CD4-positive, alpha-beta T cell (primary cell): ENCODE measurements around the gene DNAJC11. TPM values are rescaled to one million over a fixed set of nuclear protein-coding genes. Genes with fewer than 3 reads are reported as not detected.

Source experiments
- ATAC-seq: fragments of 200-7000 bp; cut with Tn5 transposase; one replicate; pipeline ENCODE4 v1.10.0; 2022; ENCODE audit warnings: mild to moderate bottlenecking; ENCODE audit not compliant: poor library complexity
- CTCF ChIA-PET: fragments of 350-600 bp; sonication (Branson Sonifier 250); formaldehyde crosslinking; loops from one replicate; lab custom pipeline; 2021; ENCODE audit warnings: antibody characterized with exemption, inconsistent platforms; lab: Charles Lee
- POLR2A ChIA-PET: fragments of 350-600 bp; sonication (Branson Sonifier 250); formaldehyde crosslinking; loops from one replicate; lab custom pipeline; 2021; ENCODE audit warnings: antibody characterized with exemption, inconsistent platforms; lab: Charles Lee
- DNase-seq, 14 experiments: peaks; one replicate each; pipeline ENCODE4 v3.0.0-alpha.2; 2013 to 2020; ENCODE audit warnings: mixed read lengths in 2 of 14
- H3K27ac ChIP-seq, 2 donors: one replicate each; pipeline versions ENCODE4 v1.5.1 to v1.7.0; 2013; ENCODE audit warnings: low read length in 2 of 2, low read depth in 1 of 2, mild to moderate bottlenecking in 1 of 2
- H3K27me3 ChIP-seq, 2 experiments: 1 replicate in 1 of 2; 2 replicates in 1 of 2; pipeline versions ENCODE4 v1.6.1 to v1.7.0; 2013; ENCODE audit warnings: low read length in 2 of 2, control low read depth in 1 of 2, mild to moderate bottlenecking in 1 of 2, moderate library complexity in 1 of 2; ENCODE audit not compliant: insufficient read depth in 2 of 2, control insufficient read depth in 1 of 2
- H3K36me3 ChIP-seq: one replicate; pipeline ENCODE4 v1.6.1; 2013; ENCODE audit warnings: low read length, control low read depth; ENCODE audit not compliant: insufficient read depth
- H3K4me1 ChIP-seq: one replicate; pipeline ENCODE4 v1.6.1; 2013; ENCODE audit warnings: low read length, control low read depth; ENCODE audit not compliant: insufficient read depth
- H3K4me3 ChIP-seq: one replicate; pipeline ENCODE4 v1.5.1; 2013; ENCODE audit warnings: mild to moderate bottlenecking, low read length, moderate library complexity
- H3K9me3 ChIP-seq, 2 experiments: 1 replicate in 1 of 2; 2 replicates in 1 of 2; pipeline versions ENCODE4 v1.6.1 to v1.7.0; 2013; ENCODE audit warnings: low read length in 2 of 2, mild to moderate bottlenecking in 2 of 2, control low read depth in 1 of 2, moderate library complexity in 1 of 2; ENCODE audit not compliant: control insufficient read depth in 1 of 2, insufficient read depth in 1 of 2
- H3K27ac Mint-ChIP-seq: one replicate; pipeline ENCODE4 v1.8.0; 2020; ENCODE audit warnings: mixed read lengths
- H3K27me3 Mint-ChIP-seq: one replicate; pipeline ENCODE4 v1.8.0; 2021; ENCODE audit warnings: mixed read lengths
- H3K36me3 Mint-ChIP-seq: one replicate; pipeline ENCODE4 v1.8.0; 2021; ENCODE audit warnings: low read depth, mixed read lengths
- H3K4me1 Mint-ChIP-seq: one replicate; pipeline ENCODE4 v1.8.0; 2021; ENCODE audit warnings: low read depth, mixed read lengths
- H3K4me3 Mint-ChIP-seq: one replicate; pipeline ENCODE4 v1.8.0; 2020; ENCODE audit warnings: mild to moderate bottlenecking, mixed read lengths
- H3K9me3 Mint-ChIP-seq: one replicate; pipeline ENCODE4 v1.8.0; 2020; ENCODE audit warnings: mixed read lengths
- intact Hi-C, 2 experiments: fragments of 100-400 bp; cut with DNase I in 1 of 2; cut with micrococcal nuclease in 1 of 2; formaldehyde crosslinking; loops; one replicate each; pipeline versions ENCODE4 v1.15.1 to v1.9.0; 2023 to 2025; cut with DNase I, micrococcal nuclease
- total RNA-seq, 174 experiments: library from RNA in 2 of 174; stranded (reverse) in 2 of 174; gene quantifications; one replicate each; pipeline ENCODE4 v1.2.3 and lab custom pipeline; 2021 to 2026
- TF ChIP-seq, protein P1 (sequence below): fragments of 200-600 bp; IDR thresholded peaks from one replicate; pipeline ENCODE4 v1.8.0; 2022; ENCODE audit warnings: antibody characterized with exemption, mild to moderate bottlenecking

DNAJC11 gene
- total RNA-seq, 2 experiments from 2014 or later = 20.6 to 24.0 TPM

DNA sequence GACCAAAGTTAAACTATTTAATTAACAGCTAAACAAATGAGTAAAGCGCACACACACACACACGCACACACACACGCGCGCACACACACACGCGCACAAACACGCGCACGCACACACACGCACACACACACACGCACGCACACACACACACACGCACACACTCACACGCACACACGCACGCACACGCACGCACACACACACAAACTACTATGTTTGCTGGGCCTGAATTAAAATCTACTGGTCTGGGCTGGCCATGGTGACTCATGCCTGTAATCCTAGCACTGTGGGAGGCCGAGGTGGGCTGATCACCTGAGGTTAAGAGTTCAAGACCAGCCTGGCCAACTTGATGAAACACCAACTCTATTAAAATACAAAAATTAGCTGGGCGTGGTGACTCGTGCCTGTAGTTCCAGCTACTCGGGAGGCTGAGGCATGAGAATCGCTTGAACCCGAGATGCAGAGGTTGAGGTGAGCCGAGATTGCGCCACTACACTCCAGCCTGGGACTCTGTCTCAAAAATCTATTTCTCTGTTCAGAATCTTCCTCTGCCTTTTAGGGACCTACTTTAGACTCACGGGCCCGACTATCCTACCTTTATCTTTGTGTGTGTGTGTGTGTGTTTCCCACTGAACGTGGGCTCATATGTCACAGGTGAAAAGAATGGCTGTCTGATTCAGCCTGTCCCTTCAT lies 37.5 kb upstream of the DNAJC11 start:
- no peak overlapping the region for H3K27ac Mint-ChIP-seq
- ATAC-seq (no peak), DNase-seq (no peak)
- peaks cover 15% of the 10 kb centered on the region for H3K4me1 Mint-ChIP-seq
- Histone ChIP-seq H3K27me3 (no peaks in the 10 kb centered on the region), H3K4me1 (peaks cover 9% of the 10 kb centered on the region), H3K36me3 (no peaks in the 10 kb centered on the region), H3K9me3 (no peaks in the 10 kb centered on the region), H3K4me3 (no peak overlapping the region), H3K27ac (no peak overlapping the region)
- no peaks in the 10 kb centered on the region for H3K36me3 Mint-ChIP-seq
- no peaks in the 10 kb centered on the region for H3K9me3 Mint-ChIP-seq
- POLR2A ChIA-PET = no interaction called here
- H3K27me3 Mint-ChIP-seq = peaks cover 14% of the 10 kb centered on the region
- intact Hi-C loops = no loop called here
- no peak overlapping the region for H3K4me3 Mint-ChIP-seq
- TF ChIP-seq, protein P1, sequence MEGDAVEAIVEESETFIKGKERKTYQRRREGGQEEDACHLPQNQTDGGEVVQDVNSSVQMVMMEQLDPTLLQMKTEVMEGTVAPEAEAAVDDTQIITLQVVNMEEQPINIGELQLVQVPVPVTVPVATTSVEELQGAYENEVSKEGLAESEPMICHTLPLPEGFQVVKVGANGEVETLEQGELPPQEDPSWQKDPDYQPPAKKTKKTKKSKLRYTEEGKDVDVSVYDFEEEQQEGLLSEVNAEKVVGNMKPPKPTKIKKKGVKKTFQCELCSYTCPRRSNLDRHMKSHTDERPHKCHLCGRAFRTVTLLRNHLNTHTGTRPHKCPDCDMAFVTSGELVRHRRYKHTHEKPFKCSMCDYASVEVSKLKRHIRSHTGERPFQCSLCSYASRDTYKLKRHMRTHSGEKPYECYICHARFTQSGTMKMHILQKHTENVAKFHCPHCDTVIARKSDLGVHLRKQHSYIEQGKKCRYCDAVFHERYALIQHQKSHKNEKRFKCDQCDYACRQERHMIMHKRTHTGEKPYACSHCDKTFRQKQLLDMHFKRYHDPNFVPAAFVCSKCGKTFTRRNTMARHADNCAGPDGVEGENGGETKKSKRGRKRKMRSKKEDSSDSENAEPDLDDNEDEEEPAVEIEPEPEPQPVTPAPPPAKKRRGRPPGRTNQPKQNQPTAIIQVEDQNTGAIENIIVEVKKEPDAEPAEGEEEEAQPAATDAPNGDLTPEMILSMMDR = no peak
- CTCF ChIA-PET = no interaction called here

GRCh38 chr1:6732942-6733341 lies 31.3 kb upstream of the DNAJC11 start:
- Histone ChIP-seq H3K27ac (no peak overlapping the region), H3K4me1 (no peaks in the 10 kb centered on the region), H3K9me3 (no peaks in the 10 kb centered on the region), H3K27me3 (peaks cover 0 to 3% of the 10 kb centered on the region in 2 experiments), H3K36me3 (no peaks in the 10 kb centered on the region), H3K4me3 (no peak overlapping the region)
- DNase-seq (no peak), ATAC-seq (no peak)
- POLR2A ChIA-PET = no interaction called here
- CTCF ChIA-PET = interaction anchor here (1.3 kb wide), 1 partner anchor 14 kb away, joined by 3 read pairs; no protein-coding TSS in a partner anchor
- intact Hi-C loops = loop anchor here in 1 of 2 experiments (2.0 kb wide), 1 partner anchor 152 kb away; no protein-coding TSS in a partner anchor
- no peak overlapping the region for H3K27ac Mint-ChIP-seq
- H3K4me1 Mint-ChIP-seq = peaks cover 10% of the 10 kb centered on the region
- H3K27me3 Mint-ChIP-seq = peaks cover 14% of the 10 kb centered on the region
- no peak overlapping the region for H3K4me3 Mint-ChIP-seq
- no peaks in the 10 kb centered on the region for H3K36me3 Mint-ChIP-seq
- TF ChIP-seq, protein P1 = no peak
- no peaks in the 10 kb centered on the region for H3K9me3 Mint-ChIP-seq

DNA sequence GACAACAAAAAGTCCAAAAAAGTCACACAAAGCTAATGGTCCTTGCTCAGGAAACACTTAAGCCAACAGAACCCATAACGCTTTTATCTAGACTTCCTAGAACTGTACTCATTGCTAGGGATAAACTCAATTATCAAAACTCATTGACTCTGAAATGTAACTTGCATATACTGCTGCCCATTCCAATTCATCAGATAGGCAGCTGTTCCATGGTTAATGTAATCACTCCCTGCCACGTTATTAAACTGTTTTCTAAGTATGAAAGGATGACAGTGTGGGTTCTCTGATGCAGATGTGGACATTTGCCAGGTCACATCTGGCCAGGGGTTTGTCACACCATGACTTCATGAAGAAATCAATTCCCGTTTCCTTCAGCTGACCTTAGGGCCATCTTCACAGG lies 30.3 kb upstream of the DNAJC11 start:
- POLR2A ChIA-PET = no interaction called here
- peaks cover 0 to 3% of the 10 kb centered on the region in 2 experiments for H3K27me3 ChIP-seq
- no peak overlapping the region for H3K27ac ChIP-seq
- no peak overlapping the region for H3K27ac Mint-ChIP-seq
- peaks cover 20% of the 10 kb centered on the region for H3K27me3 Mint-ChIP-seq
- no peaks in the 10 kb centered on the region for H3K36me3 ChIP-seq
- H3K4me1 ChIP-seq = no peaks in the 10 kb centered on the region
- no peaks in the 10 kb centered on the region for H3K9me3 ChIP-seq
- ATAC-seq = no peak
- DNase-seq = no peak
- H3K36me3 Mint-ChIP-seq = no peaks in the 10 kb centered on the region
- intact Hi-C loops = loop anchor here in 1 of 2 experiments (2.0 kb wide), 1 partner anchor 153 kb away; no protein-coding TSS in a partner anchor
- TF ChIP-seq, protein P1 = no peak
- CTCF ChIA-PET = no interaction called here
- no peak overlapping the region for H3K4me3 ChIP-seq
- H3K9me3 Mint-ChIP-seq = no peaks in the 10 kb centered on the region
- no peak overlapping the region for H3K4me3 Mint-ChIP-seq
- H3K4me1 Mint-ChIP-seq = peaks cover 10% of the 10 kb centered on the region
